ENCODE data around the gene STOX1. TPM values are rescaled to one million over a fixed set of nuclear protein-coding genes. Genes with fewer than 3 reads are reported as not detected.

The STOX1 gene
- total RNA-seq (2022; extraction: Qiagen RNA extraction; ENCODE audit: low read depth): 0.52 to 1.1 TPM (median 0.74 TPM) in 5 replicates

DNA sequence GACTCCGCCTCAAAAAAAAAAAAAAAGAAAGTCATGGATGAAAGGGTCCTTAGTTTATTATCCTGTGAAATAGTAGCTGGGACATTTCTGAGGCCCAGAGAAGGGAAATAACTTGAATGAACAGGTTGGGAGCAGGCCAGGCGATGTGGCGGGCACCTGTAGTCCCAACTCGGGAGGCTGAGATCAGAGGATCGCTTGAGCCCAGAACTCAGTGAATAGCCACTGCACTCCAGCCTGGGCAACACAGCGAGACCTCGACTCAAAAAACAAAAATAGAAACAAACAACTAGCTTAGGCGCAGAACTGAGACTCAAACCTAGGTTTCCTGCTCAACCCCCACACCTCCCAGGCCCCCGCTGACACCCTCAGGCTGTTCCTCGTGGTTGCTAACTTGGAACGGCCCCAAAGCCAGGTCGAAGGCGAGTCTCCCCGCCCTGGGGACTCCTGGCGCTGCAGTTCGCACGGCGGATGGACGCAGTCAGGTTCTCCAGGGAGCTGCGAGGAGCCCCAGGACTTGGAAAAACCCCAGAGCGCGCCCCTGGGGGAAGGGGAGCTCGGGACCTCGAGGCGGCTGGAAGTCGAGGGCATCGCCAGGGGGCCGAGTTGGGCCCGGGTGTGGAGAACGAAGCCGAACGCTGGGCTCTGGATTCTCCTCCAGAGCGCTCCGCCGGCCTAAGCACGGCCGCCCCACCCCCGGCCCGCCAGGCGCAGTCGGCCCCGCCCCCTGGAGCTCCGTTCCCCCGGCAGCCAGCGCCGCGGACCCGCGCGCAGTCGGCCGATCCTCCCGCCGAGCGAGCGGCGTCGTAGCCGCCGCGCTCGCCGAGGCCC is at the start of gene STOX1:
Gene STOX1, plus strand, starts transcription at position 768 of the 828 bp plus-strand sequence. CDS start 93 bp downstream, outside the sequence.

DNA sequence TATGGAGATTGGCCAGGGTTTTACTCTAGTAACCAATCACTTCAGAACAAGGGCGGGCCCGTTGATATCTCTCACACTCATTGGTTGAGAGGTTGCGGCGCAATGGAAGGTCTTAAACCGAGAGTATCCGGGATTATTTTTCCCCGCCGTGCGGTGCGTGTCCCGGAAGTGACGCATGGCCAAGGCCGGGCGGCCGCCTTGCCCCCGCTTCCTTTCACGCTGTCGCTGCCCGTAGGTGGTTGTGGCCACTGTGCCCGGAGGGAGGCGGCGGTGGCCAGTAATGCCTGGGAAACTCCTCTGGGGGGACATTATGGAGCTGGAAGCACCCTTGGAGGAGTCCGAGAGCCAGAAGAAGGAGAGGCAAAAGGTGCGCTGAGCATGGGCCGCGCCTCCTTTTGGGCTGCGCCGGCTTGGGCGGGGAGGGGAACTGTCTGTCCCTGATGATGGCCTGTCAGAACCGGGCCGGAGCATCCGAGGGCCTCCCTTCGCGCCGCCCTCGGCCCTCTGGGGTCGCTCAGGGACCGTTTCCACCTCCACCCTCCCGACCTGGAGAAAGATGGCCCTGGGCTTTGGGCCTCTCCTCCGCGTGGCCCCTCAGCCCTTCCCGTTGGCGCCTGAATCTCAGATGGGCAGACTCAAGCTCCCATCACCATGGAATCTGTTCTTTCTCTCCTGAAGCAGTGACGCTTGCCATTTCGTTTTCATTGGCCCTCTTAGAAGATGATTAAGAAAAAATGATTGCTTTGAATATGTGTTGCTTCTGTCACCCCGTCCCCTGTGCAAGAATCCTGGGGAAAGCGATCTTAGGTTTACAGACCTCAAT is 74.0 kb downstream of the STOX1 start, which contains the start of gene DDX50:
Gene DDX50, plus strand, starts transcription at position 211 of the 823 bp plus-strand sequence. Its CDS starts 70 bp downstream, at position 281.

Other genes with a start within 250 kb of the STOX1 start
- 56.2 to 119 TPM (median 67.6 TPM) in 5 replicates for gene CCAR1, start 106.3 kb upstream of the STOX1 start, total RNA-seq (2022; extraction: Qiagen RNA extraction; ENCODE audit: low read depth)
- 30.4 to 47.6 TPM (median 35.2 TPM) in 5 replicates for gene DDX50, start 73.8 kb downstream of the STOX1 start, total RNA-seq (2022; extraction: Qiagen RNA extraction; ENCODE audit: low read depth)
- gene DDX21, start 128.6 kb downstream of the STOX1 start, total RNA-seq (2022; extraction: Qiagen RNA extraction; ENCODE audit: low read depth): 96.2 to 176 TPM (median 128 TPM) in 5 replicates
- gene KIFBP, start 161.3 kb downstream of the STOX1 start, total RNA-seq (2022; extraction: Qiagen RNA extraction; ENCODE audit: low read depth): 34.6 to 51.7 TPM (median 43.5 TPM) in 5 replicates

All from A549 treated with ZK216348 at 1 μM for 4 hours (cell line).